HepG2 (cell line): Measurements from ENCODE around the gene FOXD1. TPM values are rescaled to one million over a fixed set of nuclear protein-coding genes. Genes with fewer than 3 reads are reported as not detected.

Experiments
- AGO1 ChIP-seq: fragments of 200-400 bp; formaldehyde crosslinking; IDR thresholded peaks from 2 replicates; pipeline ENCODE4 v1.6.1; 2017; ENCODE audit warnings: mild to moderate bottlenecking, low read depth, low read length, moderate library complexity; ENCODE audit not compliant: poor library complexity, severe bottlenecking
- CEBPB ChIP-seq: IDR thresholded peaks from 2 replicates; pipeline ENCODE4 v1.6.1; 2011; ENCODE audit warnings: low read depth, low read length, improper control_type of control experiment, borderline replicate concordance
- CTCF ChIP-seq: sonication (generic); formaldehyde crosslinking; IDR thresholded peaks from 2 replicates; pipeline ENCODE4 v1.5.0; 2020; ENCODE audit warnings: mild to moderate bottlenecking, missing genetic modification reagents, moderate library complexity
- HOXA9 ChIP-seq: sonication (generic); formaldehyde crosslinking; IDR thresholded peaks from 2 replicates; pipeline ENCODE4 v1.8.1; 2022; ENCODE audit warnings: missing genetic modification reagents, mild to moderate bottlenecking, moderate library complexity, borderline replicate concordance
- MTF2 ChIP-seq: sonication (generic); formaldehyde crosslinking; IDR thresholded peaks from 2 replicates; pipeline ENCODE4 v1.5.0; 2020; ENCODE audit warnings: missing genetic modification reagents, borderline replicate concordance
- NBN ChIP-seq: fragments of 450-650 bp; conservative IDR thresholded peaks from 2 replicates; pipeline ENCODE4 v1.6.1; 2017
- PHF8 ChIP-seq: sonication (generic); formaldehyde crosslinking; IDR thresholded peaks from 2 replicates; pipeline ENCODE4 v1.5.0; 2020; ENCODE audit warnings: missing genetic modification reagents
- STAG1 ChIP-seq: sonication (generic); formaldehyde crosslinking; IDR thresholded peaks from 2 replicates; pipeline ENCODE4 v1.4.0; 2020; ENCODE audit warnings: missing genetic modification reagents
- ZBED4 ChIP-seq: sonication (generic); formaldehyde crosslinking; IDR thresholded peaks from 2 replicates; pipeline ENCODE4 v1.4.0; 2020; ENCODE audit warnings: missing genetic modification reagents, borderline replicate concordance
- ZNF235 ChIP-seq: sonication (generic); formaldehyde crosslinking; IDR thresholded peaks from 2 replicates; pipeline ENCODE4 v1.8.1; 2023; ENCODE audit warnings: mild to moderate bottlenecking, missing genetic modification reagents, borderline replicate concordance
- ZNF318 ChIP-seq: sonication (generic); formaldehyde crosslinking; IDR thresholded peaks from 2 replicates; pipeline ENCODE4 v1.4.0; 2020; ENCODE audit warnings: mild to moderate bottlenecking, missing genetic modification reagents
- ZNF501 ChIP-seq: sonication (generic); formaldehyde crosslinking; IDR thresholded peaks from 2 replicates; pipeline ENCODE4 v1.5.1; 2020; ENCODE audit warnings: mild to moderate bottlenecking, moderate library complexity, missing genetic modification reagents
- ZNF546 ChIP-seq: sonication (generic); formaldehyde crosslinking; conservative IDR thresholded peaks from 2 replicates; pipeline ENCODE4 v1.8.1; 2023; ENCODE audit warnings: mild to moderate bottlenecking, missing genetic modification reagents
- ZNF558 ChIP-seq: sonication (generic); formaldehyde crosslinking; IDR thresholded peaks from 2 replicates; pipeline ENCODE4 v1.9.0; 2022; ENCODE audit warnings: mild to moderate bottlenecking, missing genetic modification reagents, borderline replicate concordance
- polyA plus RNA-seq, 8 experiments: library from polyadenylated mRNA; depleted of rRNA in 3 of 8; stranded (reverse) in 7 of 8; unstranded in 1 of 8; fragments of >200 nt; fragmentation: Illumina TruSeq in 4 of 8; extraction: Trizol in 4 of 8; gene quantifications; 2 replicates each; pipeline versions ENCODE4 v1.2.1 to v1.2.3, GENCODE V29; 2011 to 2016; ENCODE audit warnings: low read depth in 4 of 8, missing spikeins in 1 of 8, mixed read lengths in 1 of 8; ENCODE audit not compliant: insufficient read depth in 1 of 8
- total RNA-seq, 5 experiments: library from RNA; depleted of rRNA; stranded (reverse); fragments of >200 nt; fragmentation: Illumina TruSeq; extraction: Trizol; gene quantifications; 2 replicates each; pipeline ENCODE4 v1.2.3, GENCODE V29; 2016; ENCODE audit warnings: low read depth in 1 of 5

The FOXD1 gene
- total and polyA plus RNA-seq, 2 of the 13 experiments (the other 11 are each of a cell fraction or from before 2014, with no cell fraction given) = 0.04 to 0.05 TPM

- no peak for TF ChIP-seq ZNF318
- peak; percentile 81 for TF ChIP-seq STAG1 (CRISPR knock-in tag)
- TF ChIP-seq ZNF501 (CRISPR knock-in tag) = peak; percentile 29; the same call in 1 of the 2 replicates
- TF ChIP-seq ZNF546 (CRISPR knock-in tag) = no peak
- no peak for TF ChIP-seq CEBPB
- no peak for TF ChIP-seq HOXA9 (CRISPR knock-in tag)
- peak; percentile 83 for TF ChIP-seq CTCF (CRISPR knock-in tag)
- TF ChIP-seq ZBED4 (CRISPR knock-in tag) = no peak
- TF ChIP-seq NBN = no peak
- TF ChIP-seq PHF8 = no peak
- TF ChIP-seq AGO1 = peak; percentile 23
- TF ChIP-seq ZNF235 = 0 out of 2 replicates have a peak, but pooled peaks have one; percentile 48
- TF ChIP-seq MTF2 (CRISPR knock-in tag) = peak; percentile 92; the same call in 1 of the 2 replicates
- no peak for TF ChIP-seq ZNF558 (CRISPR knock-in tag)
Measured at GRCh38 chr5:73451224-73452130, 2.9 kb upstream of the FOXD1 start (continued).
